Measurements from ENCODE around the gene BMAL1.

BMAL1 gene

GRCh38 chr11:13292970-13293369 lies 15.4 kb downstream of the BMAL1 start:
- DNase-seq, result no peak

- DNase-seq, result no peak
Observed at GRCh38 chr11:13294178-13294577, 16.6 kb downstream of the BMAL1 start.

- DNase-seq, result peak; percentile 63 to 80
Observed at GRCh38 chr11:13294771-13295579, 17.4 kb downstream of the BMAL1 start.

- no peak for DNase-seq
Observed at GRCh38 chr11:13297308-13297916, 19.8 kb downstream of the BMAL1 start.

DNA sequence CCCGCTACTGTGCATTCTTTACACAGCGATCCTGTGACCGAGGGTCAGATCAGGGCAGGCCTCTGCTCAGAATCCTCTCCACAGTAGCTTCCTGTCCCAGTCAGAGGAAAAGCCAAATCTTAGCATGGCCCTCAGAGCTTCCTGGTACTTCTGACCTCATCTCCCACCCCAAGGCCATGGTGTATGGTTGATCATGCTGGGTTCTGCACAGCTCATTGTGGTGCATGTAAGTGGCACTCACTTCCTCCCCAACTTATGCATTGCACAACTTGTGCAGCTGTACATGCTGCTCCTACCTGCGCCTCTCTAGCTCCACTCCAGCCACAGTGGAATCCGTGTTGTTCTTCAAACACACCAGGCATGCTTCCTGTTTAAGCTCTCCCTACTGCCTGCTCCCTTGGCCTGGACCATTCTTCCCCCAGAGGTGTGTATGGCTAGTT lies 20.3 kb downstream of the BMAL1 start:
- no peak for DNase-seq

- DNase-seq, result no peak
Observed at GRCh38 chr11:13298765-13299164, 21.2 kb downstream of the BMAL1 start.

DNA sequence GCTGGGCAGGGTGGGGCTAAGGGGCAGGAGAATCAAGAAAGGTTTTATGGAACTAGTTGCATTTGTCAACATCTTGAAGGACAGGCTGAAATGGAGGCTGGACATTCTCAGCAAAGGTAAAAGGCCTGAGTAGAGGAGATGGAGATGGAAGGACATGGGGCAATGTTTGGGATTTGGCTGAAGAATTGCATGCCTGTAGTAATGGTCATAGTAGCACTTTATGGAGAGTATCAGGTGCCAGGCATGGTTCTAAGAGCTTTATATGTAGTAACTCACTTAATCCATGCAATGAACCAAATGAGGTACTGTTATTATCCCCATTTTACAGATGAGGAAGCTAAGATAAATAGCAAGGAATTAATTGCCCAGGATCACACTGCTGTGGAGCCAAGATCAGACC lies 23.9 kb downstream of the BMAL1 start:
- DNase-seq, result no peak

GRCh38 chr11:13302420-13302958 lies 24.9 kb downstream of the BMAL1 start:
- DNase-seq, result no peak

DNA sequence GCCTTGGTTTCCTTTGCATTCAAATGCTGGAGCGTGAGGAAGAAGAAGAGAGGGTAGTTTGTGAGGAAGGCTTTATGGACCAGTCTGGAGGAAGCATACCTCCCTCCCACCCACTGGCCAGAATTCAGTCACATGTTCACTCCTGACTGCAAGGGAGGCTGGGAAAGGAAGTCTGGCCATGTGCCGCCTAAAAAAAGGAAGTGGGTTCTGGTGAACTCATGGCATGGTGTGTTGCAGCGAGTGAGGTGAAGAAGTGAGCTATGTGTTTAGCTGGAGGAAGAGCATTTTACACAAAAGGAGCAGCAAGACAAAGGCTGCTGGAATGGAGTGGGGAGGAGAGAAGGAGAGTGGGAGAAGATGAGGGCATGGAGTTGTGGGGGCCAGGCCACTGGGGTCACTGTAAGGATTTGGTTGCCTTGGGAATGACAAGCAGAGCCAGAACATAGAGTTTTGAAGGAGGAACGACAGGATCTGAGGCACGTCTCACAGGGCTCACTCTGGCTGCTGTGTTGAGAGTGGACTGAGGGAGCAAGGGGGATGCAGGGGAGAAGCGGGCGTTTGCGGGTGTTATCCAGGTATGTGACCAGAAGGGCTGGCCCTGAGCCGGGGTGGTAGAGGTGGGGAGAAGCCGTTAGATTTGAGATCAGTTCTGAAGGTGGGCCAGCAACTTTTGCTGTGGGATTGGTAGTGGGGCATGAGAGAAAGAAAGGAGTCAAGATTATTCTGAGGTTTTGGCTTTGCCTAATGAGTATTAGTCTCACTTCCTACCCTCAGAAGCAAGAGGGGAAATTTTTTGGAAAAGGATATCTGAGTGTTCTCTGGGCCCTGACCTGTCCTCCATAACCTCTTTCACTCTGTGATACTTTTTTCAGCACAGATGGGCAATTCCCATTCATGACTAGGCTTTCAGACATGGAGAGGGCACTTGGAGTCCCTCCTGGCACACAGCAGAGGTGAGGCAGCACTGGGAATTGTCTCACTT lies 26.4 kb downstream of the BMAL1 start:
- no peak for DNase-seq

DNA sequence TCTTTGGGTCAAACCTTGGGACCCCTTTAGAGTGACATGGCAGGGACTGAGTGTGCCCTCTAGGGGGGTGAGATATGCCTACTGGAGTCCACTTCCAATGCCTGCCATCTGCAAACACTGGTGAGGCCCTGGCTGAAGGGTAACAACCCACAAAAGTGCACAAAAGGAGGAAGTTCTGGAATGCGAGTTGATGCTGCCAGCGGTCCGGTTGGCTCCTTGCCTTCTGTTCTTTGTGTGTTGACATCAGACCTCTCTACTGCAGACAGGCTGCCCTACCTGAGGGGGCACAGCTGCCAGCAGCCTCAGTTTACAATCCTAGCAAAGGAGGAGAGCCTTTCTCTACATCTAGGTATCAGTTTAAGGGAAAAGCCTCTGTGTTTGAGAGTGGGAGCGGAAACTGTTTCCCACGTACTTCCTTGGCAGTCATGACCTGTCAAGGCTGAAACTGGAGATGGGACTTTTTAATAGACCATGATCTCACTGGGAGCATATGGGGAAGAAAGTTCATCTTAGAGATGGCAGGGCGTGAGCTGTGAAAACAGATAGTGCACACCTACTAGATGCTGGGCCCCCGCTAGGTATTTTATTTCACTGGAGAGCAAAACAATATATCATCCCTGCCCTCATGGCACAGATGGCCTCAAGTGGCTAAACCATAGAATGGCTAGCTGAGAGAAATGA lies 27.2 kb downstream of the BMAL1 start:
- no peak for DNase-seq

- DNase-seq, result no peak
Observed at GRCh38 chr11:13308704-13309103, 31.1 kb downstream of the BMAL1 start.

DNA sequence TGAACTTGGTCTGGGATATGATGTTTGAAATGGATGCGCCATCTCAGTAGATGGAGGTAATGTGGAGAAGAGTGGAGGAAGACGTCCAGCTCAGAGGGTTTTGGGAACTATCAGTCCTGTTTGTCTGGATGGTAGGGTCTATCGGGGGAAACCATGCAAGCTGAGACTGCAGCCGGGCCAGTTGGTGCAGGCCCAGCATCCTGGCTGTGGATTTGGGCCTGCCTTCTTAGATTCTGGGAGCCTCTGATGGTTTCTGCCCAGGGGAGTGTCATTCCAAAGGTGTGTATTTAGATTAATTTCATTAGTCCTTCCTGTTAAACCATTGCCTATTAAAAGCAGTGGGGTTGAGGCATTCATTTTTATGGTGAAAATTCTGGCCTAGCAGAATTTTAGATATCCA lies 31.6 kb downstream of the BMAL1 start:
- DNase-seq, result no peak

DNA sequence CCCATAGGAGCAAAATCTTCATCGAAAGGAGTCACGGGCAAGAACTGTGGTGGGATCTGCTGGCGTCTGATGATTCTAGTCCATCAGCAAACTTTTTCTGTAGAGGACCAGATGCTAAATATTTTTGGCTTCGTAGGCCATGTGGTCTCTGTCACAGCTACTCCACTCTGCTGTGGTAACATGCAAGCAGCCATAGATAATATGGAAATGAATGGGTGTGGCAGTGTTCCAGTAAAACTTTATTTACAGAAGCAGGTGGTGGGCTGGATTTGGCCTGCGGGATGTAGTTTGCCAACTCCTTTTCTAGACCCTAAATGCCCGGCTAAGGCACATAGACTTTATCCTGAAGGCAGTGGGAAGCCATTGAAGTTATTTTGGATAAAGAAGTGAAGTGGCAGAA lies 32.9 kb downstream of the BMAL1 start:
- no peak for DNase-seq

- no peak for DNase-seq
Observed at GRCh38 chr11:13311570-13311969, 34.0 kb downstream of the BMAL1 start.

DNA sequence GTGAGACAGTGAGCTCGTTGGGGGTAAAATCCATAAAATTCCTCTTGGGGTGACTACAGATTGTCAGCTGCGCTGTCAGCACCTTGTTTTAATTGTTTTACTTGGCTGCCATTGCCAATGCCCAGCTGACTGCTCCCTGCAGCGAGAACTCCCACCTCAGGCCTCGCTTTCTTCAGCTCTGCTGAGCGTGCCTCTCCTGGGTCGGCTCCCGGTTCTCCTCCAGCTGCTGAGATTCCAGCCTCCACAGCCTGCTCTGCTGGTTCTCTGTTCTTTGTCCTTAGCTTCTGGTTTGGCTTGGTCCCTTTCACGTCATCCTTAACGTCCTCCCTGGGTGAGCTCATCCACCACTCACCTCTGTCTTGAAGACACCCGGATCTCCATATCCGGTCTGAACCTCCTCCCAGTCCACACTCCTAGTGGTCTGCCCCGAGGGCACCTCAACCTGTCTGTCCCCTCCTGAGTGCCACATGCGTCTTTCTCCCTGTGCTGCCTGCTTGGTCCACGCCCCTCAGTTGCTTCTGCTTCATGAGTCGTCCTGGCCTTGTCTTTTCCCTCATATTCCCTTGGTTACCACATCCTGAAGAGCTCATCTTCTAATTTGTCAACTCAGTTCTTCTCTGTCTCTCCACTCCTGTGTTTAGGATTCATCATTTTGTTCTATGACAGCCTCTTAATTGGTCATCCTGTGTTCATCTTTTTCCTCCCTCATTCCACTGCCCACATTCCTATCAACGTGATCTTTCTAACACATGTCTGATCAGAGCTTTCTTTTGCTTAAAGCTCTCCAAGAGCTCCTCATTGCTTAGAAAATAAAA lies 35.6 kb downstream of the BMAL1 start:
- DNase-seq, result no peak

- DNase-seq, result no peak
Observed at GRCh38 chr11:13314676-13315394, 37.2 kb downstream of the BMAL1 start.

GRCh38 chr11:13315517-13316432 lies 38.2 kb downstream of the BMAL1 start:
- DNase-seq, result no peak

DNA sequence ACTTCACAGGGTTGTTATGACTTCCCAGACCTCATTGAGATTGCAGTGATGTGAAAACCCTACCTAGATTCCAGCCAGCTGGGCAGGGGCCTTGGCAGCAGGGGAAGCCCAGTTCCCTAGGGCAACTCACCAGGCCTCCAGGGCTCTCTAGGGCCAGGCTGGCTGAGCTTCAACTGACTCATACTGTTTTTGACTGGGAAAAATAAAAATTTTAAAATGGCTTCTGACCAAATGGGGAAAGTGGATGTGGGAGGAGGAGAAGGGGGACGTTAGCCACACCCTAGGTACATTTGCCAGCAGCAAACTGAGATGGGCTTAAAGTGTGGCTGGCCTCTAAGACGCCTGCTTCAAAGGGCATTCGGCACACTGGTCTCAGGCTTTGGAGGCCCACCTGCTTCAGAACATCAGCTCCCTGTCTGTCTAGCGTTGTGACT lies 39.0 kb downstream of the BMAL1 start:
- no peak for DNase-seq

GRCh38 chr11:13317293-13318080 lies 39.9 kb downstream of the BMAL1 start:
- DNase-seq, result no peak

Measured in NCI-H524 (cell line).